Hepatic stellate cell (primary cell): ENCODE measurements around the gene CTCF.
"Not testable (repeated sequence)": the region's sequence is repeated elsewhere in the genome, so short reads cannot be mapped to it uniquely, and the experiment has no call there.

ENCODE experiments used
- DNase-seq: peaks from one replicate; pipeline ENCODE4 v3.0.0; 2011; ENCODE audit warnings: low spot score

The CTCF gene, protein sequence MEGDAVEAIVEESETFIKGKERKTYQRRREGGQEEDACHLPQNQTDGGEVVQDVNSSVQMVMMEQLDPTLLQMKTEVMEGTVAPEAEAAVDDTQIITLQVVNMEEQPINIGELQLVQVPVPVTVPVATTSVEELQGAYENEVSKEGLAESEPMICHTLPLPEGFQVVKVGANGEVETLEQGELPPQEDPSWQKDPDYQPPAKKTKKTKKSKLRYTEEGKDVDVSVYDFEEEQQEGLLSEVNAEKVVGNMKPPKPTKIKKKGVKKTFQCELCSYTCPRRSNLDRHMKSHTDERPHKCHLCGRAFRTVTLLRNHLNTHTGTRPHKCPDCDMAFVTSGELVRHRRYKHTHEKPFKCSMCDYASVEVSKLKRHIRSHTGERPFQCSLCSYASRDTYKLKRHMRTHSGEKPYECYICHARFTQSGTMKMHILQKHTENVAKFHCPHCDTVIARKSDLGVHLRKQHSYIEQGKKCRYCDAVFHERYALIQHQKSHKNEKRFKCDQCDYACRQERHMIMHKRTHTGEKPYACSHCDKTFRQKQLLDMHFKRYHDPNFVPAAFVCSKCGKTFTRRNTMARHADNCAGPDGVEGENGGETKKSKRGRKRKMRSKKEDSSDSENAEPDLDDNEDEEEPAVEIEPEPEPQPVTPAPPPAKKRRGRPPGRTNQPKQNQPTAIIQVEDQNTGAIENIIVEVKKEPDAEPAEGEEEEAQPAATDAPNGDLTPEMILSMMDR

DNA sequence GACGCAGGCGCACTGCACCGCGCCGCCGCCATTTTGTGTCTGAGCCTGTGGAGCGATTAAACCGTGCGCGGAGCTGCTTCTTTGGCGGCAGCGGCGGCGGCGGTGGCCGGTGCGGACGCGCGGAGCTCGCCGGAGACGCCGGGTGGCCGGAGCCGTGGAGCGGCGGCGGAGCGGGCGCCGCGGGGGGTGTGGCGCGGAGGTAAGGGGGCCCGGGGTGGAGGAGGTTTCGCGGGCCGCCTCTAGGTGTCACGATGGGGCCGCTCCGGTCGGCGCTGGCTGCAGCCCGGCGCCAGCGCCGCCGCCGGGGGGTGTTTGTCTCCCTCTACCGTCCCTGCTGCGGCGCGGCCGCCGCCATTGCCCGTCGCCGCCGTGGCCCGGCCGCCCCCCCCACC, at the start of gene CTCF:
Gene CTCF (plus strand): TSS at position 1 of the 392 bp plus-strand sequence. CDS start 48,307 bp downstream, outside the sequence.
- peak; percentile 84 for DNase-seq

DNA sequence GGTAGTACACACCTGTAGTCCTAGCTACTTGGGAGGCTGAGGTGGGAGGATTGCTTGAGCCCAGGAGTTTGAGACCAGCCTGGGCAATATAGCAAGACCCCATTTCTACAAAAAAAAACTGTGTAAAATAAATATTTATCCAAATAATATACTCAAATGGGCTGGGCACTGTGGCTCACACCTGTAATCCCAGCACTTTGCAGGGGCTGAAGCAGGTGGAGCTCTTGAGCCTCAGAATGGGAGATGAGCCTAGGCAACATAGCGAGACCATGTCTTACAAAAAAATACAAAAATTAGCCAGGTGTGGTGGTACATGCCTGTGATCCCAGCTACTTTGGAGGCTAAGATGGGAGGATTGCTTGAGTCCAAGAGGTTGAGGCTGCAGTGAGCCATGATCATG, 48.4 kb upstream of the CTCF start:
- not testable (repeated sequence) for DNase-seq

DNA sequence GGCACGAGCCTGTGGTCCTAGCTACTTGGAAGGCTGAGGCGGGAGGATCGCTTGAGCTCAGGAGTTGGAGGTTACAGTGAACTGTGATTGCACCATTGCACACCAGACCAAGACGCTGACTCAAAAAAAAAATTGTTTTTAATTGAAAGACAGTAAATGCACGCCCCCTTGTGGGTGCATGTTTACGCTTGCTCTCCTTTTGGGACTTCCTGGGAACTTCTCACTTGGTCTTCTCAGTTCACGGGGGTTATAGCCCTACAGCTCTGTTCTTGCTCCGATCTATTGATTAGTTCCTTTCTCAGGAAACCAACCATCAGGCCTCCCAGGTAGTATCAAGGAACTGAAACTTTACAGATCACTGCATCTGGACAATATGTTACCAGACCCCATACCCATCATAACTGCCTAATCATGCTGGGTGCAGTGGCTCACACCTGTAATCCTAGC, 47.9 kb upstream of the CTCF start:
- DNase-seq, result peak; percentile 69

DNA sequence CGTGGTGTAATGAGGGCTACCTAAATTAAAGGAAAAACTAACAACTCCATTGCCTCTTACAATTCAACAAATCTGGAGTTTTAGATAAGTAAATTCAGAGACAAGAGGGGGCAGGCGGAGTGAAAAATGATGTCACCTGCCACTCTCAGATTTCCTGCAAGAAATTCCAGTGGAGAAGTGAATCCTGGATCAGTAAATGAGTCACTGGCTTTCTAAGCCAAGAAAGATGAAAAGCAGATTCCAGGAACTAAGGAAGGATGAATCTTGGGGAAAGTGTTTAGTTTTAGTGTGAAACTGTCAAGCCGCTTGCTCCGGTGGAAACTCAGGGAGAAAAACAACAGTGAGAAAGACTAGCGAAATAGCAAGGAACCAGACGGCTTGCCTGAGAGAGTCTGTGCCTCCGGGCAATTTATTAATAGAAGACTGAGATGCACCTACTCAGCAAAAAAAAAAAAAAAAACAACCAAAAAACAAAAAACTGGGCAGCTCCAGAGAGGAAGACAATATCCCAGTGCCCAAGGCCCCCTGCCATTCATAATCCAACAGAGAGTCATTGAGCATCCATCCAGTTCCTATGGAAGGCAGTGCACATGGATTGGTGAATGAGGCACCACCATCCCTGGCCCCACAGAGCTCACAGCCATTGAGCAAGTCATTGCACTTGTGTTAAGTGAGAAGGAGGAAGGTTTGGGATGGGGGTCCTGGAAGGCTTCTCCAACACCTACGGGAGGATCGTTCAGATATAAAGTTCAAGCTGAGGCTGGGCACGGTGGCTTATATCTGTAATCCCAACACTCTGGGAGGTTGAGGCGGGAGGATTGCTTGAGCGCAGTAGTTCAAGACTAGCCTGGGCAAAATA, 45.8 kb upstream of the CTCF start:
- peak; percentile 78 for DNase-seq

DNA sequence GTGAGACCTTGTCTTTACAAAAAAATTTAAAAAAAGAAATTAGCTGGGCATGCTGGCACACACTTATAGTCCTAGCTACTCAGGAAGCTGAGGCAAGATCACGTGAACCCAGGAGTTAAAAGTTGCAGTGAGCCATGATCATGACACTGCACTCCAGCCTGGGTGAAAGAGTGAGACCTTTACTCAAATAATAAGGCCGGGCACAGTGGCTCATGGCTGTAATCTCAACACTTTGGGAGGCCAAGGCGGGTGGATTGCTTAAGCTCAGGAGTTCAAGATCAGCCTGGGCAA, 45.2 kb upstream of the CTCF start:
- no peak for DNase-seq

DNA sequence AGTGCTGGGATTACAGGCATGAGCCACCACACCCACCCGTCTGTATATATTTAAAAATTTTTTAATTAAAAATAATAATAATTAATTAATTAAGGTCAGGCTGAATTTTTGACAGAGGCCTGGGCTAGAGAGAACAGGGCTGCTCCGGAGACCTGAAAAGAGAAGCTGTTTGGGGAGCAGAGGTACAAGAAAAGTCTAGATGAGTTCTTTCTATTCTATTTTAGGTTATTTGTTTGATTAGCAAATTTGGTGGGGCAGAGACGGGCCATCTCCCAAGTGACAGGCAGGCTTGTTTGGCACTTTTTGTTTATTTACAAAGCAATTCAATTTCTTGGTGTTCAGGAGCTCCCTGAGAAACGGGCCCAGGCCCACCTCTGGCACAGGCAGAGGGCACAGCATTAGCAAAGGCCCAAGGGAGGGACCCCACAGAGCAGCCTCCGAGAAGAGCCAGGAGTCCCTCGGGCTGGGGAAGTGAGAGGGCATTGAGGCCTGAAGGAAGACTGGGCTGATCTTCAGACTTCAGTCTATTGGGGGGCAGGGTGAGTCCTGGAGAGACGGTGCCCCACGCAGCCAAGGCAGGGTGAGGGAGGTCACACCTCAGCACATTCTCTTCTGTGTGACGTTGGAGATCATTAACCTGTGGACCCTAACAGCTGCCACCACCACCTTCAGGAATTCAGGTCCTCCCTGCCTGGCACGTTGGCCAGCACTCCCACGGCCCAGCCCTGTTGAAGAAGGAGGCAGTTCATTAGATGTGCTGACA, 44.5 kb upstream of the CTCF start:
- DNase-seq, result no peak

DNA sequence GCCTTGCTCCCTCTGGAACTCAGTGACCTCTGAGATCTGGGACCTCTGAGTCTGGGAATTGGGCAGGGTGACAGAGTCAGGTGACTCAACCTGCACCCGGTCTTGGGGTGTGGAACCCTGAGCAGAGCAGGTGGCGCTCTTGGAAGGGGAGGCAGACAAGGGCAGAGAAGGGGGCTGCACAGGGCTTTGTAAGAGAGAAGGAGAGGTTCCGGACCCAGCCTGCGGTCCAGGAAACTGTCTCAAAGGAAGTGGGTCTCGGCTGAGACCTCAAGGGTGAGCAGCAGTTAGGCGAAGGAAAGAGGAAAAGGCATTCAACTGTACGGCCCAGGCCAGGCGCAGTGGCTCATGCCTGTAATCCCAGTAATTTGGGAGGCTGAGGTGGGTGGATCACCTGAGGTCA, 43.6 kb upstream of the CTCF start:
- no peak for DNase-seq

DNA sequence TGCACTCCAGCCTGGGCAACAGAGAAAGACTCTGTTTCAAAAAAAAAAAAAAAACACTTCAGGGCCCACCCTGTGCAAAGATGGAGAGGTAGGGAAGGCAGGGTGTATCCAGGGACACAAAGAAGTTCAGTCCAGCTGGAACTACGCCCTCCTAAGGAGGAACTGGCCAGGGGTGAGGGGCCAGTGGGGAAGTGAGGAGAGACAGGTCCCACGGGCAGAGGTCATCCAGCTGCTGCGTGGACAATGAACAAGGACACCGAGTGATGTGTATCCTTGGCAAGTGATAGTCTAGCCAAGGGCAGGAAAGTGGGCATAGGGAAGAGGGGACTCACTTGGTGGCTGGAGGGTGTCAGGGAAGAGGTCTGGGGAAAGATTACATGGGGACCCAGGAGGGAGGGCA, 43.1 kb upstream of the CTCF start:
- no peak for DNase-seq

DNA sequence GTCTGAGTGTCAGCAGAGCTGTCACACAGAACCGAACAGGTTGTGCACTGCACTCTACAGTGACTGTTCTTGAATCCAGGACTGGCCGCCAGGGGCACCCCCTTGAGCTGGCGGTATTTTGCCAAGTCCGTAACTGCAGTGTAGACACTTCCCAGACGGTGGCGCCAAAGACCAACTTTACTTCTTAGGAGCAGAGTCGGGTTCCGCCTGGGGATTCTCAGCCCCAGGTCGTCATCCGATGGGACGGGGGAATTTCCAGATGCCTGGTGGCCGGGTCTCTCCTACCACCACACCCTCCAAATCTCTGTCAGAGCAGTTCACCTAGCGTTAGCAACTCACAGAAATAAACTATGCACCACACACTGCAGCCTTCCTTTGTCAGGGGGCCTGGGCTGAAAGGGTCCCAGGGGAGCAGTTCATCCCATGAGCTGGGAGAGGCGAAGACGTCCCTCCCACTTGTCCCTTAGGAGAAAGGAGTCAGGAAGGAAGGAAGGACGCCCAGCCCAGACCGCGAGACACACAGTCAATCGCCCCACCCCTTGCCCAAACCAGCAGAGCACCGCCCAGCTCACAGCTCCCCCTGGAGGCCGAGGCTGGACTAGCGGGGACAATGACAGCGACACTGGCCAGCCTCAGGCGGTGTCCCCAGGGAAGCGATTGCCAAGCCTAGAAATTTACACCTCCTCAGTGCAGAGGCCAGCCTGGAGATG, 41.1 kb upstream of the CTCF start:
- peak; percentile 96 for DNase-seq

DNA sequence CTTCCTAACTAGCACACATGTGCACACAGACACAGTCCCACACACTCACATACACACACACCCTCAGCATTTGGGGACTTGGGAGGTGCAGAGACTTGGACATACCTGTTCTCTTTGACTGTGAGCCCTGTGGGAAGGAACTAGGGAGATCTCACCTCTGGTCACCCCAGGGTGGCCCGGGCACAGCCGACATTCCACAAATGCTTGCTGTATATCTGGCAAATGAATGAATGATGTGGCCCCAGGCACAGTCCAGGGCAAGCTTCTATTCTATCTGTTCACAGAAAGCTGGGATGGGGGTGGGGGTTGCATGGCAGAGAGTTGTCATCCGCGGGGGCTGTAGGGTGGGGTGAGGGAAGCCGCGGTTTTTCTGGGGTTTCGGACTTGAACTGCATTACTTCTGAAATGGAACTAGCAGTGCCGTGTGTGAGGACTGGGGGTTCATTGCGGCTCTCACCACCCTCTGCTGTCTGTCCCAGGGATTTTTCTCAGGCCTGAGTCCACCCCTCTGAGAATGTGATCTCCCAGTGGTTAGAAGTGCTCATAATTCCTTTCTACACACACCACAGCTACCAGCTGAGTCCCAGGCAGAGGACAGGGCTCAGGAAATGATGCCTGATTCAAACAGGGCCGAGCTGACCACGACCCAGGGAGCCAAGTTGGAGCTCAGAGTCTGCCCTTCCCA, 37.0 kb upstream of the CTCF start:
- peak; percentile 57 for DNase-seq

DNA sequence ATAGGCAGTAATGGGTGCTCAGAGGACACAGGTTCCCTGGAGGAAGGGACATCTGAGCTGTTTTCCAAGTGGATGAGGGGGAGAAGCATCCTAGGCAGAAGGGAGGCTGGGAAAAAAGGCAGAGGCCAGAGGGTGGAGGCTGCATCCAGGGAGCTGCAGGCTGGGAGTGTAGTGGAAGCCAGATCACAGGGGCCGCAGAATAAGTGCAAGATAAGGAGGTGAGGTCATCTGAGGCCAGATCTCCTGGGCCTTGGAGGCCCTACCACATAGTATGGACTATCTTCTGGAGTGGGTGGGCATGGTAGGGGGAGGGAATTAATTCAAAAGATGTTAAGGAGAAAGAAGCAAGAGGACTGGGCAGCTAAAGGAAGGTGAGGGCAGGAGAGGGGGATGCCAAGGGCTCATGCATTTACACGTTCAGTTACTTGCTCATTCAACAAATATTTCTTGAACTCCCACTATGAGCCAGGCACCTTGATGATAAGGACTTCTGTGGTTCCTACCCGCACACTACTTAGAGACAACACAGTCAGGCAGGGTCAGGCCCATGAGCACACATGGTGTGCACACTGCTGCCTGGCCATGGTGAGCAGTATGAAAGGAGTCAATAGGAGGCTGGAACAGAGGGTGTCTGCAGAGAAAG, 36.1 kb upstream of the CTCF start:
- no peak for DNase-seq

DNA sequence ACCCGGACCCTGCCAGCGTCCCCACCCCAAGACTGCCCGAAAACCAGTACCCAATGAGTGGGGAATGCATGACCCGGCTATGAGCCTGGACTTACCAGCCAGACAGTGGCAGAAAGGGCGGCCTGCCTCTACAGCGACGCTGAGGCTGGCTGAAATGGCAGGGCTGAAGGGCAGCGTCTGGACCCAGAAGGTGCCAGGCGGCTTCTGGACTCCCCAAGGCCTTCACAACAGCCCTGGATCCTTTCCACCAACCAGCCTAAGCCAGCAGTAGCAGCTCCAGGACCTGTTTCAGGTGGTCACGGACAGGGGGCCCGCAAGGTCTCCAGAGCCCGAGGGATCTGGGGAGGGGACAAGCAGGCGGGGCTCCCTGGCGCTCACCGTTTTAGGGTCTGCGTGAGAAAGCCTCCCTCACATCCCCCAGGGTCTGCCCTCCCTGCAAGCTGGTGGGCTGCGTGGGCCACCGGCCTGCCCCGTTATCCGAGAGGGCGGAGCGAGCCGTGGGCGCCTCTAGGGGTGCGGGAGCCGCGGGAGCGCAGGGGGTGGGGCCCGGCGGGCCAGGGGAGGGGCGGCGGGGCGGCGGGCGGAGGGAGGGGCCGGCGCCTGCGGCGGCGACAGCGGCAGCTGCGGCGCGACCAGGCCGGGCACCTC, 34.0 kb upstream of the CTCF start, which contains the start of gene RIPOR1:
Gene RIPOR1 (plus strand): TSS at position 608 of the 648 bp plus-strand sequence. CDS start 9,618 bp downstream, outside the sequence.
- DNase-seq, result peak; percentile 78

DNA sequence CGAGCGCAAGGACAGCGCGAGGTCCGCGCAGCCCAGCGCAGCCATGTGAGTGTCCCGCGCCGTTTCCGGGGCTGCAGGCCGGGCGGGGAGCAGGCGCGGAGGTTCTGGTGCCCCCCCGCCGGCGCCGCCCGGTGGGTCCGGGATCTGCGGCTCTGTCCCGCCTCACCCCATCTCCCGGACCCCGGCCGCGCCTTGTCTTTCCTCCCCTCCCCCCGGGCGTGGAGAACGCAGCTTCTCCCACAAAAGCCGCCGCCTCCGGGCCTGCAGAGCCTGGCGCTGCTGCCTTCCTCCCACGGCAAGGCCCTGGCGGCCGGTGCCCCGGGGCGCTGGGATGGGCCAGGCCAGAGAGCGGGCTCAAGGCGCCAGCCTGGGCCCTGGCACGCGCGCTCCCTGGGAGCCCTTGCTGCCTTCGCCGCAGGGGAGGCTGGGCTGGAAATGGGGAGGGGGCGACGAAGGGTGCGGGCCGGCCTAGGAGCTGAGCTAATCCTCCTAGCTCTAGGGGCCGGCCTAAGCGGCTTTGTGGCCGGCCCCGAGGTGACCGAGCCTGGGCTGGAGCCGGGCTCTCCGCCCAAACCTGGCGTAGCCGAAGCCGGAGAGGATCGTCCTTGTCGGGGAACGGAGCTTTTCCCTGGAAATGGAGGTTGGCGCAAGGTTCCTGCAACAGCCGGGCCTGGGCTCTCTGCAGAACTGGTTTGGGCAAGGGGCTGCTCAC, 33.3 kb upstream of the CTCF start:
- DNase-seq, result peak; percentile 66

DNA sequence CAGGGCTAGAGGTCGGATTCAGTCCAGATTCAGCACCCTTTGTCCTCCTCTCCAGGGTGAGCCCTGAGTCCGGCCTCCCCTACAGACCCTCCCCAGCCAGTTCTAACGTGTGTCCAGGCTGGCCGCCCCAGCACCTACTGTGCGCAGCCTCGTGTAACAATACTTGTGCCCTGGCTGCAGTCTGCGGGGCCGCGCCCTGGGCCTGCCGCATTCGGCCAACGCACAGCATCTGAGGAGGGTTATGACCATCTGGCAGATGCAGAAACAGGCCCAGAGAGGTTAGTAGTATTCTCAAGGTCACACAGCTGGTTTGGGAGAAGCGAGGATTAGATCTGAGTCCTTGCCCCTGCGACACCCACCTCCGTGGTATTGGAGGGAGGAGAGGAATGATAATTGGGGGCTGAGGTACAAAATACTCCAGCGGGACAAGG, 32.7 kb upstream of the CTCF start:
- no peak for DNase-seq

DNA sequence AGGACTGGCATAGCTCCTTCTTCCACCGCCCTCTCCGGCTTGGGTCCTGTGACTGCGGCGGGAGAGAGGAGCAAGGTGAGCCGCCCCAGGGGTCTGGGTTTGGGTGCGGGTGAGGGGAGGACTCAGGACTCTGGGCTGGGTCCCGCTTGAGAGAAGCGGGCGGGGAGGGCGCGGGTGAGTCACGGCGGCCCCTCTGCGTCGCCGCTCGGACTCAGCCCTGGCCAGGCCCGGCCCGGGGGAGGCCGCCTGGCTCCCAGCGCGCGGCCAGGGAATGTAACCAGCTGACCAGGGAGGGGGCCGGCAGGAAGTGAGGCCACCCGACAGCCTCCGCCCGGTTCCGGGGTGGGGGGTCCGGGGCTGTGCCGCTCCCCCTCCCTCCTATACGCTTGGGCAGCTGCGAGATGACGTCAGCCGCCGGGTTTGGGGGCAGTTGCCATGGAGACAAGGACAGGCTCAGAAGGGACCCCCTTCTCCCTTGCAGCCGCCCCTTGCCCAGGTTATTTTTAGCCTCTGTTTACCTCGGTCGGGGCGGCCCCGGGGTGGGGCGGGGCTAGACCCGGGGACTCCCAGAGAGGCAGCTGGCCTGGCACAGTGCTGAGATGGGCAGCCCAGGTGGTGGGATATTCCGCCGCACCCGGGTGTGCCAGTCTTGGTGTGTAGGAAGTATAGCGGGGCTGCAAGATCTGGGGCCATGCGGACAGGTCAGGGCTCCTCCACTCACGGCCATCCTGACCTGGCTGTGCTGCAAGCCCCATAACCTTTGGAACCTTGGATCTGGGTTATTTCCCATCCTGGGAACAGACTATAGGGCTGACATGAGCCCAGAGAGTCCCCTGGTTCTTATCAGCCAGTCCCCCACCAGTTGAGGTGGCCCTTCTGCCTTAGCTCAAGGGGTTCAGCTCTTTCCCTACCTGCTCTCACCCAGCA, 32.0 kb upstream of the CTCF start:
- peak; percentile 95 for DNase-seq

DNA sequence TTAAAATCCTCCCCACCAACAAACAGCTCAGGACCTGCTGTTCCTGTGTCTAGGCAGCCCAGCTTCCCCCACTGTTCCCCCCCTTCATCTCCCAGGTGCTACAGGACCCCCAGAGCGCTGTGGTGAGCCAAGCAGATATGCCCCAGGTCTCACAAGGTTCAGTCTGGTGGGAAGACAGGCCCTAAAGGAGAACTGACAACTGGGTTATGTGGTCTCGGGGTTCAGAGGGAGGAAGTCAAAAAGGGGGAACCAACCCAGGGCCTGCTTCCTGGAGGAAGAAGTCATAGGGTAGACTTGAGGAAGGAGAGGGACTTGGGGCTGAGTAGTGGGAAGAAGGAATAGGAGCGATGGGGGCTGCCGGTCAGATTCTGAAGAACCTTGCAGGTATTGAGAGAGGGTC, 31.1 kb upstream of the CTCF start:
- DNase-seq, result no peak

DNA sequence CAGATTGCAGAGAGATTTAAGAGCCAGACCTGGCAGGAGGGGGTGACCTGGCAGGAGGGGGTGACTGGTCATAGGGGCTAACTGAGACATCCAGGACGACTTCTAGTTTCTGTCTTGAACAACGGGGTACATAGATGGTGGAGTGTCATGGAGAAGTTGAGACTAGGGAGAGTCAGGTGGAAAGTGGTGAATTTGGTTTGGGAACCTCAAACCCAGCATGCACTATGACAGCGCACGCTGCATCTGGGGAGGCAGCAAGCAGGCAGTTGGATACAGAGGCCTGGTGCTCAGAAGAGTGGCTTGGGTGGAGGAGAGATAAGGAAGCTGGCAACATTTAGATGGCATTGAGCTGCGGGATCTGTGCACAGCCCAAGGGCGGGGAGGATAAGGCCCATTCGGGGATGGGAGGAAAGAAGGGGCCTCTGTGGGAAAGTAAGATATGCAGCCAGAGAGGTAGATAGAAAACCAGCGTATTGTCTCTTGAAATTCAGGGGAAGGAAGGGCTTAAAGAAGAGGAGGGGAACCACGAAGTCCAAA, 29.2 kb upstream of the CTCF start:
- DNase-seq, result no peak
